GM12872 (cell line): ENCODE data around the gene SEPTIN8.

Experiments
- TF ChIP-seq, protein P1 (sequence below): IDR thresholded peaks from 3 replicates; pipeline ENCODE4 v1.5.1; 2011; ENCODE audit warnings: low read depth, mild to moderate bottlenecking, low read length, moderate library complexity; ENCODE audit not compliant: insufficient read depth

SEPTIN8 gene

DNA sequence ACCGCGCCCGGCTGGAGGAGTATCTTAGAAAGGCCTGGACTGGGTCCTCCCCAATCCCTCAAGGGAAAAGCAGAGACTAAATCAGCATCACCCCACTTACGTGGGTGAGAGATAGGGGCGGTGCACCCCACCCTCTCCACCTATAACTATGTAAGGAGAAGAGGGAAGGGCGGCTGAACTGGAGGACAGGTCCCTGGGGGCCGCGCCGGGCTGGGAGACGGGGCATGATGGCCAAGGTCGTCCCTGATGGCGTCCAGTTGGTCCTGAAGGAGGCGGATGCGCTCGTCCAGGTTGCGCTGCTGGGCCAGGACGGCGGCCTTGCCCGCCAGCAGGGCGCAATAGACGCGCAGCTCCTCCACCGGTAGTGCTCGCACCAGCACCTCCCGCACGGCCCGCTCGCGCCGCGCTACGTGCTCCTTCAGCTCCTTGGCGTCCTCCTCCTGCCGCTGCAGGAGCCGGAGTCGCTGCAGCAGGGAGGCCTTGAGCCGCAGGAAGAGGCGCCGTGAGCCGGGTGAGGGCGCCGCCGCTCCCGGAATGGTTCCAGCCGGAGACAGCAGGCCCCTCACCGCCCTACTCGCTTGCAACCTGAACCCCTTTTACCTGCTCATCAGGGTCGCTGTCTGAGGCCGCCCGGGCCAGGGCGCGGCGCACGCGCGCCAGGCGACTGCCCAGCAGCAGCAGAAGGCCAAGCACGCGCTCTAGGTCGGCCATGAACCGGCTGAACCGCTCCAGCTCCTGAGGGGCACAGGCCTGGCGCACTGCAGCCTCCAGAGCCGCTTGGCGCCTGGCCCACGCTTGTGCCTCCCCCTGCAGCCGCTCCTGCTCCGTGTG lies 45.8 kb upstream of the SEPTIN8 start:
- TF ChIP-seq, protein P1, sequence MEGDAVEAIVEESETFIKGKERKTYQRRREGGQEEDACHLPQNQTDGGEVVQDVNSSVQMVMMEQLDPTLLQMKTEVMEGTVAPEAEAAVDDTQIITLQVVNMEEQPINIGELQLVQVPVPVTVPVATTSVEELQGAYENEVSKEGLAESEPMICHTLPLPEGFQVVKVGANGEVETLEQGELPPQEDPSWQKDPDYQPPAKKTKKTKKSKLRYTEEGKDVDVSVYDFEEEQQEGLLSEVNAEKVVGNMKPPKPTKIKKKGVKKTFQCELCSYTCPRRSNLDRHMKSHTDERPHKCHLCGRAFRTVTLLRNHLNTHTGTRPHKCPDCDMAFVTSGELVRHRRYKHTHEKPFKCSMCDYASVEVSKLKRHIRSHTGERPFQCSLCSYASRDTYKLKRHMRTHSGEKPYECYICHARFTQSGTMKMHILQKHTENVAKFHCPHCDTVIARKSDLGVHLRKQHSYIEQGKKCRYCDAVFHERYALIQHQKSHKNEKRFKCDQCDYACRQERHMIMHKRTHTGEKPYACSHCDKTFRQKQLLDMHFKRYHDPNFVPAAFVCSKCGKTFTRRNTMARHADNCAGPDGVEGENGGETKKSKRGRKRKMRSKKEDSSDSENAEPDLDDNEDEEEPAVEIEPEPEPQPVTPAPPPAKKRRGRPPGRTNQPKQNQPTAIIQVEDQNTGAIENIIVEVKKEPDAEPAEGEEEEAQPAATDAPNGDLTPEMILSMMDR = 0 out of 3 replicates have a peak, but pooled peaks have one; percentile 11

DNA sequence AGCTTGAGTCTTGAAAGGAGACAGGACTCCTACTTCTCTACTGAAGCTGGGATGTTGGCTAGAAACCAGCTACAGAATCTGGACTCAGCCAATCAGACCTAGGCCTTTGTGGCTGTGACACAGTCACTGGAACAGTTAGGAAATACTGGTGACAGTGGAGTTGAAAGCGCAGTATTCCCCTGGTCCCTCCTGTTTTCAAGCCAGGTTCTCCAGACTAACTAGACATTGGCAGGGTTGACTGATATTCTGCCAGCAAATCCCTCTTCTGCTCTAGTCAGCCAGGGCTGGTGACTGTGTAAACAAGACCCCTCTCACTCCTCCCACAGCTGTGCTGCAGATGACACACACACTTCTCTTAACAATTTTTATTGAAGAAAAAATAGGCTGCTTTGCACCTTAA lies 44.8 kb upstream of the SEPTIN8 start:
- TF ChIP-seq, protein P1 = no peak

DNA sequence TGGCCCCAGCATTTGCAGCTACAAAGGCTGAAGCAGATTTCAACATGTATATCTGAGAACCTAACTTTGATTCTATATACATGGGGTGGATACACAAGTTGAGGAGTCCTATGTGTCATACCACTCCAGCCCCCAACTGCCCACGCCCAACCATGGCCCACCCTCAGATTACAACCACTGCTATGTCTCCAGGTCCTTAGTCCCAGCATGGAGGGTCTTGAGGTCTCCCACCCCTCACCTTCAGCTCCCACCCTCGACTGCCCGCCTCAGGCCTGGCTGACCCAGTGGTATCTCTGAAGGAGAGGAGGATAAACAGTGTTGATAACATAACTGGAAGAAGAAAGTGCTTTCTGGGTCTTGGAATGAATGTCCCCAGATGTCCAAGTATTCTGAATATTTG lies 44.3 kb upstream of the SEPTIN8 start:
- TF ChIP-seq, protein P1 = no peak

DNA sequence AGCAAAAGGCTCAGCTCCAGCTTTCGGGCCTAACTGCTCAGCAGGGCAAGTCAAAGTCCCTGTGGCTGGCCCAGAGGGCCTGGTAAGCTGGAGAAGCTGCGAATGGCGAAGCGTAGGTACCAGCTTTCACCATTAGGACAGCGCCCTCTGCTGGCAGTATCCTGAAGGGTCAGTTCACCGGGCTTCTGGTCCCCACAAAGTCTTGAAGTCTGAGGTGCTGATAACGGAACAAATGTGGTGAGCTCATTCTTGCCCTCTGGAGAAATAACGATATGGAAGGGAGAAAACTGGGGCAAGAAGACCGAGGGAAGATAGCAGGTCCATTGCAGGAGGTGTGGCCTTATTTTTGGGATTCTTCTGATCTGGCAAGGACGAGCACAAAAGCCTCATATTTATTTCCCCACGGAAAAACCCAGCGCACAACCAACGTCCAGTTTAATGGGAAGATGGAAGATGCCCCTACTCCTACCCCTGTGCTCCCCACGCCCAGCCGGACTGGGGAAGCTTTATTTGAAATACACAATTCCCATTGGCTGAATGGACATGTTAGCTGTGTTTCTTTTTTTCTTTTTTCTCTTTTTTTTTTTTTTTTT lies 43.2 kb upstream of the SEPTIN8 start:
- TF ChIP-seq, protein P1 = peak; percentile 92

DNA sequence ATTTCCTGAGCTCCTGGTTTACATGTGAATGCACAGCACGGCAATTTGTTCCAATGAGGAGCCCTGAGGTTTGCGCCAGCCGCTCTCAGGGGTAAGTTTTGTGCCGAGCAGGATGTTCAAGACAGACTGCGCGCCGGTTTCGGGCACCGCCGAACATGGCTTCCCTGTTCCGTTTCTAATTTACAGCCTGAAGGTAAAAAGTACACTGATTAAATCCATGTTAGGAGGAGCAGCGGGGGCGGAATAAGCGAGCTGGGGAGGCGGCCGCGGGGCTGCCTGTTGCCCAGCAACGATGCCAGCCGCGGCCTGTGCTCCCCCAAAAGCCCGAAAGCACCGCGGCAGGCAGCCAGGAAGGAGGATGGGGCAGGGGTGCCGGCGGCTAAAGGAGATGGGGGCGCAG lies 42.4 kb upstream of the SEPTIN8 start:
- TF ChIP-seq, protein P1 = no peak

DNA sequence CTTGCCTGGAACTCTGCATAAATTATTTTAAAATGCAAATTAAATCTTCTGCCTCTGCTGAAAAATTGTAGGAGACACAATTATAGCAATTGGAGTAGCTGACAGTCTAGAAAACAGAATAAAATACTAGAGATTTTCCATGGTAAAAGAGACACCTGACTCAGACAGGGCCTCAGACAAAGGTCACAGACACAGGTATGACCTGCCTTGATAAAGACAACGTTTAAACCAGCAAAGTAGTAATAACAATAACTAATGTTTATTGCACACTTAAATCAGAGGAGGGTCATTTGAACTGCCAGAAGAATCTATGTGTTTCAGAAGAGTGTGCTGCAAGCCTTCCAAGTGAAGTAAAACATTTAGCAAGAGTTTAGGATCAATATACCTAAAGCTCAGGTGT lies 40.0 kb upstream of the SEPTIN8 start:
- TF ChIP-seq, protein P1 = no peak

DNA sequence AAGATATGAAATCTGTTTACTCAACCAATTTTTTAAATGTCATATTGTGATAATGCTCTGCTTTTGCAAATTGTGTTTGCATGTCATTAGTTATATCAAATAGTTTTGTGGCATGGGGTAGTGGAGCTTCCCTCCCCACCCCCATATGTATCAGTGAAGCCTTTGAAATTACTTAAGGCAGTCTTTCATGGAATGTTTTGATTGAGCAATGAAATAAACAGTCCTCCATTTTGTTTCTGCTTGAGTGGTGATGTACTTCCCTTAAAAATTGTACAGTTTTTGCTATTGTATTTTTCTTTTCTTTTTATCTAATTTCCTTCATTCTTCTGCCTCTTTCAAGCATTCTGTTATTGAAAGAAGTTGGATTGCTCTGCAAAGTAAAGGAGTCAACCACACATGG lies 39.5 kb upstream of the SEPTIN8 start:
- TF ChIP-seq, protein P1 = no peak
